Measurements from ENCODE around the gene SLC8A3.

SLC8A3 gene

DNA sequence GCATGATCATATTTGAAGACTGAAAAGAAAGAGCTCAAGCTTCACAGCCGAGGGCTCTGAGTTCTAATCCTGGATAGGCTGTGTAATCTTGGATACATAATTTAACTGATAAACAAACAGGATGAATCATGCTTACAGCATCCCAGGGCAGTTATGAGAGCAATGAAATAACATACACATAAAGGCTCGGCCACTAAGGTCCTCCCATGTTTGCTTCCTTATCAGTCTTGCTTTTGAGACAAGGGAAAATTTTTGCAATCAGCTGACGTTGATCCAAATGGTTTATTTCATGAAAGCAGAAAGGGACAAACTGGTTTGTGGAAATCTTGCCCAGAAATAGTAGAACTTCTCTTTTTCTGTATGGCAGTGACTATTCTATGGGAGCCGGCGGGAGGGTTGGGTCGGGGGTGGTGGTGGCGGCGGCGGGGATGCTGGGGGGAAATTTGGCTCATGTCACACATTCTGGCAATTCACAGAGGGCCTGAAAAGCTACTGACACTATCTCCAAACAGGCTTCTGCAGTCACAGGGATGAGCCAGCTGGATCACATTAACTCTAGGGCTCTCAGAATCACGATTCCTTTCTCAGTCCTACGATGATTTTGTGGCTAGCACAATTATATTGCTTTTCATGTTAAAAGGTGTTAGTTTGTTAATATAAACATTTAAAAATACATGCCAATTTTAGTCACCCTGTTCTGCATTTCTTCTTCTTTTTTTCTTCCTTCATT is 124.5 kb downstream of the SLC8A3 start:
- no peak for DNase-seq (ENCODE audit: low spot score)

DNA sequence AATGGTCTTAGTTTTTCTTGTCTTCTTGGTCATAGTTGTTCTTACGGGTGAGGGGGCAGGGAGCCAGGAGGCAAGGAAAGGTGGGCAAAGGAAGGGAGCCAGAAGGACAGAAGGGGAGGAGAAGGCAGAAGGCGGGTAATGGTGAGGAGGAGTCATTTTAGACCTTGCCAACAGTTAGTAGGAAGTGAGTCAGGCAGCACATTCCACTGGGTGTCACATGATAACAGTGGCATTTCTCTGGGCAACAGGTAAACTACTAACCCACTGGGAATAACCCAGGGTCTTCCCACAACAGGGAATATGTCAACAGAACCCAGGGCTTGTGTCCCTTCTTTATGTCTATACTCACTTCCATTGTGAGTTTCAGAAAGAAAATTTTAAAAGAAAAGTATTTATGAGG is 127.6 kb downstream of the SLC8A3 start:
- peak; percentile 43 for DNase-seq (ENCODE audit: low spot score)

DNA sequence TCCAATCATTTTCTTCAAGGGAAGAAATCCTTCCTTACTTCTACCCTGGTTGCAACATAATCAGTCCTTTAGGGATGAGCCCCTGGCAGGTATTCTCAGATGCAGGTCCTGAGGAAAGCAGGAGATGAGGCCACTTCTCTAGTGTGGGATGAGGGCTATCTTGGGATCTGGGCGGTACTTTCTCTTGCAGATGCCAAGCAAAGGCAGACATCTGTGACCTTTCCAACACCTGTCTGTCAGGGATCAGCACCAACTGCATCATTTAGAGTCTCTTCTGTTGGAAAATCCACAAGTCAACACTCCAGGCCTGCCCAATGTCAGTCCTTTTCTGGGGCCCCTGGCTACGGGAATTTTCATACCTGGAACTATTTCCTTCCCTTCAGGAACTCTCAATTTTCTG is 129.2 kb downstream of the SLC8A3 start:
- no peak for DNase-seq (ENCODE audit: low spot score)

DNA sequence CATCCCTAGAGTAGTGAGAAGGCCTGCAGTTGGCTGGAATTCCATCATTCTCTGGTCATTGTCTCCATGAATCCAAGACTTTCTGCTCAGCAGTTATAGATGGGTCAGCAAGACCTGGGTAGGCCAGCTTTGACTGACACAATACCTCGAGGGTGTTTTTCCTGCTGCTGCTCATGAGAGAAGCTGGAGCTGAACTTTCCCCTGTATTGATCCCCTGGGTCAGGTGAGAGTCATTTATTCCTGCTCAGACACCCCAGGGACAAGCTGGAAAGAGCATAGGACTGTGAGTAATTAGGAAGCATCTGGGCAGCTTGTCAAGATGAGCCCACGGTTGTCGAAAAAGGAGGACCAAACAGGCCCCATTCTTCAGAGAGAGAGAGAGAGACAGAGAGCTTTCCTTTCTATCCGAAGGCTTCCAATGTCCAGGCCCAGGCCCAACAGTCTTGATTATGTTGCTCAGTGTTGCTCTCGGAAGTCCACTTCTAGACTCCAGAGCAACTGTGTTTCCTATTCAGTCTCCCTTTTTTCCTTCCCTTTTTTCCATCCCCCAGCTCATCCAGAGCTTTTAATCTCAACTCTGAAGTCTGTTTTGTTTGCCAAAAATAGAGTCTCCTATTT is 131.1 kb downstream of the SLC8A3 start:
- DNase-seq (ENCODE audit: low spot score) = no peak

DNA sequence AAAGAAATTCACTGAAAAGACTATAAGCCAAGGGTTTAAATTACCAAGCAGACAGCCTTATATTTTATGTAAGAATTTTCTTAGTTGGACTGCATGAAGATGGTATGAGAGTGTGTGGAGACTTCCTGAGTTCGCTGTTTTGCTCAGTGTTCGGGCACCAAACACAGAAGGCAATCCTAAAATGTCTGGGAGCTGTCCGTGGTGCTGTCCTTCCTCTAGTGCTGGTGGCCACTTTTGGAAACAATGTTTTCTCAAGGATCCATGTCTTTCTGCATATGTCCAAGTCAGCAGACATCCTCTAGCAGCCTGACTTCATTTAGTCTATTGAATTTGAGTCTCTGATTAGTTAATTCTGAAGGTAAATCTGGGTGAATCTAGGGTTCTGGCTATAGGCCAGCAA is 135.8 kb downstream of the SLC8A3 start:
- DNase-seq (ENCODE audit: low spot score) = peak; percentile 46

DNA sequence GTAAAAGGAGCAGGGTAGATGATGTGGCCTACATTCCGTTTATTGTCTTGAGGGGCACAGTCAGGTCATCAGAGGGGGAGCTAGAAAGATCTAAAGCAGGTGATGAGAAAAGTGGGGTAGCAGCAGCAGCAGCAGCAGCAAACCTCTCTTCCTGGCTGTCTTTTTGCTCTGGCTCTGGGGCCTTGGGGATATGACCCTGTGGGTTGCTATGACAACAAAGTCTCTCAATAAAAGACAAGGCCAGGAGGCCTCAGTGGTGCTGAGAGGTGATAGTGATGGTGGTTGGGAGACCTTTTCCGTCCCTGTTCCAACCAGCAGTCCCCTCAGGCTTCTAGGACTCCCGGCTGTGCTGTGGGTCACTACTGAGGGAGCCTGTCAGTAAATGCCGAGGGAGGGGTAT is 138.6 kb downstream of the SLC8A3 start:
- DNase-seq (ENCODE audit: low spot score) = no peak

DNA sequence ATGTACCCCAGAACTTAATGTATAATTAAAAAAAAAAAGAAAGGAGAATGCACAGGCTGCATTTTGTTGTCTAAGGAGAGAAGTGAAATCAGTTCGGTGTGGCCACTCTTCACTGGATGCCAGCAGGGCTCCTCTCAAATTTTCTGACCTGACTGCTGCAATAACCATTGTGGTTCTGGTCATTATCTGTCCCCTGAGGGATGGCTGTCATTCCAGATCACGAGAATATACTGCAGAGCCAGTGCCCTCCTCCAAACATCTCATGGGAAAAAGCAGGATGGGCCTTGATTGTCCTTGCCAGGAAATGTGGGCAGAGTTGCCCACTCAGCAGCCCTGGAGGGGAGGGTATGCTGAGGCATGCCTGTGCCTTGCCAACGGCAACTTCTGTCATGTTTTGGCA is 139.1 kb downstream of the SLC8A3 start:
- no peak for DNase-seq (ENCODE audit: low spot score)

DNA sequence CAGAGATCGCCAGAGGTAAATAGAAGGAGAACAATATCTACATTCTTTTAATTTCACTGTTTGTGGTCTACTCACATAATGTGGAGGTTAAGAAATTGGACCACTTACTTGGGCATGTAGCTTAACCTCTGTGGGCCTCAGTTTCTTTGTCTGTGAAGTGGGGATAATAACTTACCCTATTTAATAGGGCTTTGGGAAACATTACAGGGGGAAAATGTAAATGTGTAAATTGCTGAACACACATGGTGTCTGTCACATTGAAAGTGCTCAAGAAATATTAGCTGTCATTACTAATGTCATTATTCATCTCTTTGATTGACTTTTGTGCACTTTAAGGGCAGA is 140.5 kb downstream of the SLC8A3 start:
- DNase-seq (ENCODE audit: low spot score) = no peak

DNA sequence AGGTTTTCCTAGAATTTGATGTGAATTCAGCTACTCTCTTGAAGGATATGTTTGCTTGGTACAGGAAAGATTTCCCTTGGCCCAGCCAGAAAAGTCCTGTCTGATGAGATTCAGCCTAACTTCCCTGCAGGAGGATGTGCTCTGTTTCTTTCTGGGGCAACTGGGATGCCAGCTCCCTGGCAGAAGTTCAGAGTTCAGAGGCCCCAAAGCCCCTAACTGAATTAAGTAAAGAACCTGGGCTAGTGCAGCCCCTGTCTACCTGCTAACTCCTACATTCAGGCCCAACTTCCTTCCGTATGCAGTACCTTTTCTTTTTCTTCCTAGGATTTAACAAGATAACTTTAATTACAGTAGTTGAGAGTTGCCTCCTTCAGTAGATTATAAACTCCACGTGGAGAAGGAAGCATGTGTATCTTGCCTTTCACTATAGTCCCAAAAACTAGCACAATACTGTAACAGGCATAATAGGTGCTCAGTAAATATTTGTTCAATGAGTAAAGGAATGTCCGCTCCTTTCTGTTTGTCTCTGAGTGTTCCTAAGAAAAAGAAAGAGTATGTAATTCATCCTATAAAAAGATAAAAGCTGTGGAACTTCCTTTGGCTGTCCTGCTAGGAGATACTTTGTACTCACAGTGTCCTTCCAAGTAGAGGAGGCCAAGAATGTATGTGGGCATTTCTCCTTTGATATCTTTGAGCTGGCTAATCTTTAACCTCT is 141.0 kb downstream of the SLC8A3 start:
- DNase-seq (ENCODE audit: low spot score) = peak; percentile 64

DNA sequence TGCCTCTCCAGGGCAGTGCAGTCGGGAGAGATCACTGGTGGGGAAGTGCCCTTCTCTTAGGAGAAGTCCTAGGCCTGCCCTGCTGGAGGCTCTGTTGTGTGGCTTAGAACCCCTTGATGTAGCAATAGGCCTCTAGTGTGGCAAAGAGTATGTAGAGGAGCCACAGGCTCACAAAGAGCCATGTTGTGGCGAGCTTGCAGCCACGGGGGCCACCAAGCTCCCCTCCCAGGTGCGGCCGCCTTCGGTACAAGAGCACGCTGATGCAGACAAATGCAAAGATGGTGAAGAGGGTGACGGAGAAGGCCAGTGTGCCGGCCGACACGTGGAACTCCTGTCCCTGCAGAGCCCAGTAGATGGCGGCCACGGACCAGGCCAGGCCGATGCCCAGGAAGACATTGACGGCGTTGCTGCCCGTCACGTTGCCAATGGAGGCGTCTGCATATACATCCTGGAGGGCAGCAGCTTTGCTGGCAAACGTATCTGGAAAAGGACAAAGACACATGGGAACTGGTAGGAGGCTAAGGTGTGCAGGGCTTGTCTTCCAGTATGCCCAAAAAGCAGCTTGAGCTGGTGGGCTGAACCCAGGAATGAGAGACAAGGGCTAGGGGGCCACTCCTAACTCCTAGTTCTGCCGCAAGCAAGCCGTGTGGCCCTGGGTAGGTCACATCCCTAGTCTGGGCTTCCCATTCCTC is 142.8 kb downstream of the SLC8A3 start:
- no peak for DNase-seq (ENCODE audit: low spot score)

DNA sequence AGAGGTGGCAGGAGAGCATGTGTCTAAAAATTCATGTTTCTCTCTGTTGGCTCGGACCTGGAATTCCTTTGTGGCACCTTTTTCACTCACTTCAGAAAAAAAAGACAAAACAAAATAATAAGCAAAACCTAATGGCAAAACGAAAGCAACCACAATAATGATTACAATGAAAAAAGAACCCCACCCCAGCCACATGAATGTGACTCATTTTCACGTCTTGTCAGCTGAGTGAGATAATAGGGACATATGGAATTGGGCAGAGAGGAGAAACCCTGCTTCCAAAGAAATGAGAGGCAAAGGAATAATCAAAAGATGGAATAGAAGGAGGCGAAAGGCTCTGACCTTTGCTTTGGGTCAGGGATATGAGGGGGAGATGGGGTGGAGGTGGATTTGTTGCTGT is 143.4 kb downstream of the SLC8A3 start:
- DNase-seq (ENCODE audit: low spot score) = peak; percentile 14

DNA sequence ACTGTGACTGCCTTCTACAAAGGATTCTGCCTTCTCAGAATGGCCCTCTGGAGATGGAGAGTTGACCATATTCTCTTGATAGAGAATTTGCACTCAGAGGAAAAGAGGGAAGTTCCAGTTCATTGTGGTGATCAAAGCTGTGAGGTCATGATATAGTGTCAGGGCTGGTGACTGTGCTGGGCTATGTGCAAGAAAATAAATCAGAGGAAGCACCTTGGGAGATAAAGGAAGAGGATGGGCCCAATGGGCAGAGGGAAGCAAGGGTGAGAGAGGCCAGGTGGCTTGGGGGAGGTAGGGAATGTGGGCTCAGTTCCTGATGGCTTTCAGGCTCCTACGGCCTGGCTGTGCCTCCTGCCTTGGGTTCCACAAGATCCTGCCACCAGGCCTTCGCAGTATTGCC is 145.8 kb downstream of the SLC8A3 start:
- DNase-seq (ENCODE audit: low spot score) = no peak

DNA sequence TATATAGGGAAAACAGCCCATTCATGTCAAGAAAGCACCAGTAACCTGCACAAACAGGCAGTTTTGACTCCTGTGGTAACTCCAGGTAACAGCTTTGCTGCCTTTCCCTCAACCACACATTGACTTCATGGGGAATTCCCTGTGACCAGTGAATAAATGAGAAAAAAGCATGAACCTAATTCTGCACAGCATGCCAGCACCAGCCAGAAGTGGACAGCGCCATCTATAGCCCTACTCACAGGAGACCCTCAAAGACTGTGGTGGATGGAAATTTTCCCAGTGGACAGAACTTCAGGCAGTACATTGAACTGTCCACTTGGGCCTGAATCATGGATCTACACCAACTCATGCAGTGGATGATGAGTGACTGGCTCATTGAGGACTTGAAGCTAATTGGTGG is 152.1 kb downstream of the SLC8A3 start:
- DNase-seq (ENCODE audit: low spot score) = no peak

DNA sequence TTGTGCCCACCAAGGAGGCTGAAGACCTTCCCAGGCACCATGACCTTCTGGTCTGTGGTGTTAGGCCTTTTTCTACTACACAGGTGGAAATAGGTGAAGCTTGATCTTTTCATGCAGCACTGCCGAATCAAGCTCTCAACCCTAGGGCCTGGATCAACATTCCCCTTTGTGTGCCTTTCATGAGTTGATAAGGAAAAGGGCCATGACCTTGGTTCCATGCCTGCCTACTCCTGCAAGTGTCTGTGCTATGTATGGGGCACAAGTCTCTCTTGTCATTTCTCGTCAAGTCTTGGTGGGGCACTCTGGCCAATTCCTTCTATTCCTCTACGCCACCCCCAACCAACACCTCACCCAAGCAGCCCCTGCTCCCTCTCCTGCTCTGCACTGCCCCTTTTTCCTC is 154.5 kb downstream of the SLC8A3 start:
- DNase-seq (ENCODE audit: low spot score) = no peak

DNA sequence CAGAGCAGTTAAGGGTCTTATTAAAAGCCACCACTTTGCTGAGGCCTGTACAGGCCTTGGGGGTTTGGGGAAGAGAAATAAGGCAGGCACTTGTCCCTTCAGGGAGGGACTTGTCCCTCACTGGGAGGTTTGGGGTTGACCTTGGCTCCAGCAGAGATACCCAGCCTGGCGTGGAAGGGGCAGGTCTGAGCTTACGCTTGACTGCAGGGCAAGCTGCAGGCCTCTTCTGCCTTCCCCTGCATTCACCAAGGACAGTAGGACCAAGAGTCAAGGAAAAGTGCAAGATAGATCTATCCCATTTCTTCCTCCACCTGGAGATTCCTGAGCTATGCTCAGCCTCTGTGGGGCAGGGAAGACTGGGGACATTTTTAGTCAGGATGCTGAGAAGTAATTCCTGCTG is 155.2 kb downstream of the SLC8A3 start:
- DNase-seq (ENCODE audit: low spot score) = no peak

DNA sequence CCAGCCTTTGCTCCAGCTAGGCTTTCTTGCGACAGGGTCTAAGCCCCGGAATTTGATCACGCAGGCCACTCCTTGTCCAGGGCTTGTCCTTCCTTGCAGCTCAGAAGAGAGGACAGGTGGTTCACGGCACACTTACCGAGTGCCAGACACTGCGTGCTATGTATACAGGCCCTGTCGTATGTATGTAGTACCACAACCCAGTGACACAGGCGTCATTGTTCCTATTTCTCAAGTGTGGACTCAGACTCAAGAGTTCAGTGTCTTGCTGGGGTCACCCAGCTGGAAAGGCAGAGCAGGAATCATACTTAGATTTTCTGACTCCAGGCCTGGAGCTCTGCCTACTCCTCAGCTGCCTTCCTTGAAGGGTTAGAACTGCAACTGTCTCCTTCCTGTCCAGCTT is 155.6 kb downstream of the SLC8A3 start:
- DNase-seq (ENCODE audit: low spot score) = no peak

DNA sequence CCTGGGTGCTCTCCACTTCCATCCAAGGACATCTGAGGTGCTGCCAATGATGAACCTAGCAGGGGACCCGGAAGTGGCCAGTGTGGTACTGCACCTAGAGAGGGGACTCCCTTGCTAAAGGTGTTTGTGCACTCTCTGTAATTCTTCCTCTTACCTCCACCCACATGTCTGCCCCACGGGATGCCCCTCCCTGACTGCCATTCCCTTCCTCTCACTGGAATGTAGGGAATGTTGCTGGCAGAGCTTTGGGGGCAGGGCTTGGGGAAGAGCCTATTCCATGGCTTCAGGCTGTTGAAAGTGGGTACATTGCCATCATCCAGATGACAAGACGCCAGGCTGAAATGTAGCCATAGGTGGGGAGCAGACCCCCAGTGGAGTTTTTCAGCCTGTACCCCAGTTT is 156.3 kb downstream of the SLC8A3 start:
- DNase-seq (ENCODE audit: low spot score) = peak; percentile 39

DNA sequence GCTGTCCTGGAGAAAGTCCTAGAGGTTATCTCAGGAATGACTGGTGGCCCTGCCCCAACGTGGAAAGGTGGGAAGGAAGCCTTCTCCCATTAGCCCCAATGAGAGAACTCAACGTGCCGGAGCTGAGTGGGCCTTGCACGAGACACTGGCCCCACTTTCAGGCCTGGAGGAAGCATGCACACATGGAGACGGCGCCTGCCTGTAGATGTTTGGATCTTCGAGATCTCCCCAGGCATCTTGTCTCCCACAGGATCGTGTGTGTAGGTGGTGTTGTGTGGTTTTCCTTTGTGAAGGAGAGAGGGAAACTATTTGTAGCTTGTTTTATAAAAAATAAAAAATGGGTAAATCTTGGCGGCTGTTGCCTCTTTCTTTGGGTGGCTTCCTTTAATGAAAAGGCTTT is 156.7 kb downstream of the SLC8A3 start:
- DNase-seq (ENCODE audit: low spot score) = no peak

DNA sequence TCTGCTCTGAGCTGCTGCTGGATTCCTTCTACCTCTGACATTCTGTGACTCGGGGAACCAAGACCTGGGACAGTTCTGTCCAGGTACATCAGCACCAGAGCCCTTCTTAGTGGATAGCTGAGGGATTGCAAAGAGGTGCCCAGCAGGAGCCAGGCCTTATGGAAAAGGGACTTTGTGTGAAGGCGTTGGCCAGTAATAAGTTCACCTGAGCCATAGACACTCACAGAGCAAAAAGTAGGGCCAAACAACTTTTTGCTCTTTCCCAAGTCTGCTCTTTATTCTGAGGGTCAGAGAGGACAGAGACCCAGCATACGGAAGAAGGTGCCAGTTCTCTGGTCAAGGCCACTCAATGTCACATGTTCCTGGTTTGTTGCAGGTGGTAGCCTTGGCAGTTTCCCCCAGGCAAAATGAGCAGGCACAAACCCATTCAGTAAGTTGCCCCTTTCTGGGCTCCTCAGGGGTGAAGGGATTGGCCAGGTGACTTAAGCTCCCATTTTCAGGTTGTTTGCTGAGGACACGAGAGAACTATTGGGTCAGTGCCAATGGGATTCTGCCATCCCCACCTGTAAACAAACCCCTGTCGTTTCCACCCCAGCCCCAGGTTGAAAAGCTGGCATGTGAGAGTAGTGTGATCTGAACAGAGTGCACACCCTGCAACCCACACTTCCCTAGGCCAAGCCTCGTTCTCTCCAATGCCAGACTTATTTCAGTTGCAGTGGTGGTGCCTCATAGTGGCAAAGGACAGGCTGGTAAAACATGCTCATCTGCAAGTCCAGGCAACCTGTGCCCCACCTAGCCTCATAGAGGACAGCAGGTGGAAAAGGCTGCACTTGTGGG is 159.2 kb downstream of the SLC8A3 start:
- DNase-seq (ENCODE audit: low spot score) = no peak

DNA sequence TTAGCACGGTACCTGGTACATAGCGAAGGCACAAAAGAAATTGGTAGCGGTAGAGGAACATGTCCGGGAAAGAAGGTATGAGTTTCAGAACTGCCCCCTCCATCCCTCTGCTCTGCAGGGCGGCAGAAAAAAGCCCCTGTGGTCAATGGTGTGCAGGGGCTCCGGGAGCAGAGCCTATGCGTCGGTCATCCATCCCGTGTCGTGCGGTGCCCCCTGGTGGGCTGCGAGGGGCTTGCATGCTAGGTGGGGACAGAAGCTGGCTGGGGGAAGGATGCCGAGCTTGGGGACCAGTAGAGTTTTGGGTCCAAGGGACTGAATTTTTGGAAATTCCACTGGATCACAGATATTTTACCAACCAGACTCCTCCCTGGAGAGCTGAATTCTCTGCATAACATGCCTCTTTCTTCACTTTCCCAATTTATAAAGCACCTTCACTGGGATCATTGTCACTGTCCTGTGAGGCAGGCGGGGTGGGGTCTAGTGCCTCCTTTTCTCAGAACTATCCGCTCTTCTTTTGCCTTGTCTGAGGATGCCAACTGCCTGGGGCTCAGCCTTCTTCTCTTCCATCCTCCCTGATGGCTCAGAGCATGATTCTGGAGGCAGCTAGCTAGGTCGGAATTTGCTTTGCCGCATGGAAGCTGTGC is 160.8 kb downstream of the SLC8A3 start:
- peak; percentile 47 for DNase-seq (ENCODE audit: low spot score)

DNA sequence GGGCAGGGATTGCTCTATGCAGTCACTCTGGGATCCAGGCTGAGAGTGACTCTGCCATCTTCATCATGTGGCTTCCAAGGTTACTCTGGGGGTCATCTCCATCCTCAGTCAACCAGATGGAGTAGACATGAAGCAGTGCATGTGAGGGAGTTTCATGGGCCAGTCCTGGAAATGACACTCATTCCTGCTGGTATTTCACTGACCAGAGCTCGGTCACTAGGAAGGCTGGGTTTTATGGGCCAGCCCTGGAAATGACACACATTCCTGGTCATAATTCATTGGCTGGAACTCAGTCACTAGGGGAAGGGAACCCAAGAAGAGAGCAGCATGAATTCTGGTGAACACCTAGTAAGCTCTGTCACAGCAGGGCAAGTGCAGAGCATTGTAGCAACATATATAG is 164.9 kb downstream of the SLC8A3 start:
- DNase-seq (ENCODE audit: low spot score) = no peak

Data from LoVo (cell line).